OCI-LY3 (cell line): ENCODE results near the gene CNEP1R1.

ENCODE experiments used
- EZH2phosphoT487 ChIP-seq: fragments of 200-600 bp; shearing (Covaris generic); IDR thresholded peaks from 2 replicates; pipeline ENCODE4 v1.6.1; 2018; ENCODE audit warnings: antibody characterized with exemption, mixed run types, low read depth
- TF ChIP-seq, protein P1 (sequence below): fragments of 200-600, 300-600 bp; sonication (generic); IDR thresholded peaks from 2 replicates; pipeline ENCODE4 v1.5.1; 2014; ENCODE audit warnings: antibody characterized with exemption, low read length, low read depth

DNA sequence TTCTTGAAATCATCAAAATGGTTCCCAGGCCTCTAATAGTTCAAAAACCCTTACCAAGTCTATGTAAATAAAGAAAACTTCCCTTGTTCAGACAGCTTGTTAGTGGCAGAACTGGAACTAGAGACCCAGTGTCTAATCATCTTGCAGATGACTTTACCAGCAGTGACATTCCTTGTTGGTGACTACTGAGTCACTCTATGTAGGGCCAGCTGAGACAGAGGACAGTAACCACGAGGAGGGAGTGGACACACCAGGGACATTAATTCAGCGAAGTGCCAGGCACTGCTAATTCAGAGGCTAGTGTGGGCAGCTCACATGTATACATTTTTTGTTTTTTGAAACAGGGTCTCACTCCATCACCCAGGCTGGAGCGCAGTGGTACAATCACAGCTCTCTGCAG is 34.6 kb downstream of the CNEP1R1 start:
- TF ChIP-seq, protein P1, sequence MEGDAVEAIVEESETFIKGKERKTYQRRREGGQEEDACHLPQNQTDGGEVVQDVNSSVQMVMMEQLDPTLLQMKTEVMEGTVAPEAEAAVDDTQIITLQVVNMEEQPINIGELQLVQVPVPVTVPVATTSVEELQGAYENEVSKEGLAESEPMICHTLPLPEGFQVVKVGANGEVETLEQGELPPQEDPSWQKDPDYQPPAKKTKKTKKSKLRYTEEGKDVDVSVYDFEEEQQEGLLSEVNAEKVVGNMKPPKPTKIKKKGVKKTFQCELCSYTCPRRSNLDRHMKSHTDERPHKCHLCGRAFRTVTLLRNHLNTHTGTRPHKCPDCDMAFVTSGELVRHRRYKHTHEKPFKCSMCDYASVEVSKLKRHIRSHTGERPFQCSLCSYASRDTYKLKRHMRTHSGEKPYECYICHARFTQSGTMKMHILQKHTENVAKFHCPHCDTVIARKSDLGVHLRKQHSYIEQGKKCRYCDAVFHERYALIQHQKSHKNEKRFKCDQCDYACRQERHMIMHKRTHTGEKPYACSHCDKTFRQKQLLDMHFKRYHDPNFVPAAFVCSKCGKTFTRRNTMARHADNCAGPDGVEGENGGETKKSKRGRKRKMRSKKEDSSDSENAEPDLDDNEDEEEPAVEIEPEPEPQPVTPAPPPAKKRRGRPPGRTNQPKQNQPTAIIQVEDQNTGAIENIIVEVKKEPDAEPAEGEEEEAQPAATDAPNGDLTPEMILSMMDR, result no peak
- no peak for TF ChIP-seq EZH2phosphoT487
